ENCODE measurements around the gene IFNAR1.

Gene IFNAR1

DNA sequence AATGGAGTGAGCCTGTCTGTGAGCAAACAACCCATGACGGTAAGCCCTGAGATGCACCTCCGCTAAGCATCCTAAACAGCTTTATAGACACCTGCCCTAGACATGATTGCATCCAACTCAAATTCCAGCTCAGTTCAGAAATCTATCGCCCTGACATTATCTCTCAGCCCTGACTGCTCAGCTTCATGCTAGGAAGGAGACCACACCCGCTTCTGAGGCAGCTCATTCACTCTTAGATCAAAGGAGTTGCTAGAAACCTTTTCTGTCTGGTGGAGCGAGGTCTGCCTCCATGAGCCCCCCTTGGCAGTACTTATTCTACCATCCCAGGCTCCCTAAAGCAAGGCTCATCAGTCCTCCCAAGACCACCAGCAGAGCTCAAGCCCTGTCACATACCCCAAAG lies 41.6 kb upstream of the IFNAR1 start:
- no peaks in the 10 kb centered on the region for H3K4me1 ChIP-seq
- no peak overlapping the region for H3K4me3 ChIP-seq (ENCODE audit: low read depth, low read length)
- no peak overlapping the region for H3K9ac ChIP-seq
- H2AFZ ChIP-seq = no peak overlapping the region
- TF ChIP-seq, protein P1, sequence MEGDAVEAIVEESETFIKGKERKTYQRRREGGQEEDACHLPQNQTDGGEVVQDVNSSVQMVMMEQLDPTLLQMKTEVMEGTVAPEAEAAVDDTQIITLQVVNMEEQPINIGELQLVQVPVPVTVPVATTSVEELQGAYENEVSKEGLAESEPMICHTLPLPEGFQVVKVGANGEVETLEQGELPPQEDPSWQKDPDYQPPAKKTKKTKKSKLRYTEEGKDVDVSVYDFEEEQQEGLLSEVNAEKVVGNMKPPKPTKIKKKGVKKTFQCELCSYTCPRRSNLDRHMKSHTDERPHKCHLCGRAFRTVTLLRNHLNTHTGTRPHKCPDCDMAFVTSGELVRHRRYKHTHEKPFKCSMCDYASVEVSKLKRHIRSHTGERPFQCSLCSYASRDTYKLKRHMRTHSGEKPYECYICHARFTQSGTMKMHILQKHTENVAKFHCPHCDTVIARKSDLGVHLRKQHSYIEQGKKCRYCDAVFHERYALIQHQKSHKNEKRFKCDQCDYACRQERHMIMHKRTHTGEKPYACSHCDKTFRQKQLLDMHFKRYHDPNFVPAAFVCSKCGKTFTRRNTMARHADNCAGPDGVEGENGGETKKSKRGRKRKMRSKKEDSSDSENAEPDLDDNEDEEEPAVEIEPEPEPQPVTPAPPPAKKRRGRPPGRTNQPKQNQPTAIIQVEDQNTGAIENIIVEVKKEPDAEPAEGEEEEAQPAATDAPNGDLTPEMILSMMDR (IDR thresholded peaks at IDR 0.05) = no peak
- H3K27me3 ChIP-seq (ENCODE audit: control insufficient read depth, insufficient read depth, low read length) = no peaks in the 10 kb centered on the region
- H3K4me2 ChIP-seq (ENCODE audit: low read length) = no peak overlapping the region
- no peak overlapping the region for H3K27ac ChIP-seq
- no peaks in the 10 kb centered on the region for H3K9me3 ChIP-seq (ENCODE audit: control insufficient read depth, low read length)
- no peaks in the 10 kb centered on the region for H3K79me2 ChIP-seq
- no peaks in the 10 kb centered on the region for H3K36me3 ChIP-seq (ENCODE audit: control insufficient read depth, insufficient read depth, low read length)

DNA sequence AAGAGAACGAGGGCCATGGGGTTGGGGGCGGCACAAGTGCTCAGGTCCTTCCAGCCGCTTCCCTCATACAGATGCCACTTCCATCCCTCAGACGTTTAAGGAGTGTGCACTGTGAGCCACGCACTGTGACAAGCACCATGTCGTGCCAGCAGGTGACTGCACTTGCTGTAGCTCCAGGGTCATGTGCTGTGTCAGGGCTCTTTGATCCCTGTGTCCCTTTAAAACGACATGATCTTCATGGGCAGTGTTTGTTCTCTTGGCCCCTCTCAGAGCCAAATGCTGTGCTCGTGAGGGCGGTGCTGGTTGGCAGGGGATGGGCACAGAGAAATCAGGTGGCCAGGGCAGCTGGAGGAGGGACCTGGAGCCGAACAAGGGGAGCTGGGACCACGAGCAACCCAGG lies 38.7 kb upstream of the IFNAR1 start:
- Histone ChIP-seq H3K4me3 (ENCODE audit: low read depth, low read length) (no peak overlapping the region), H2AFZ (no peak overlapping the region), H3K9me3 (ENCODE audit: control insufficient read depth, low read length) (no peaks in the 10 kb centered on the region), H3K27me3 (ENCODE audit: control insufficient read depth, insufficient read depth, low read length) (no peaks in the 10 kb centered on the region), H3K36me3 (ENCODE audit: control insufficient read depth, insufficient read depth, low read length) (no peaks in the 10 kb centered on the region), H3K9ac (no peak overlapping the region), H3K4me2 (ENCODE audit: low read length) (no peak overlapping the region), H3K4me1 (no peaks in the 10 kb centered on the region), H3K79me2 (no peaks in the 10 kb centered on the region), H3K27ac (no peak overlapping the region)
- TF ChIP-seq, protein P1 (IDR thresholded peaks at IDR 0.05) = no peak

DNA sequence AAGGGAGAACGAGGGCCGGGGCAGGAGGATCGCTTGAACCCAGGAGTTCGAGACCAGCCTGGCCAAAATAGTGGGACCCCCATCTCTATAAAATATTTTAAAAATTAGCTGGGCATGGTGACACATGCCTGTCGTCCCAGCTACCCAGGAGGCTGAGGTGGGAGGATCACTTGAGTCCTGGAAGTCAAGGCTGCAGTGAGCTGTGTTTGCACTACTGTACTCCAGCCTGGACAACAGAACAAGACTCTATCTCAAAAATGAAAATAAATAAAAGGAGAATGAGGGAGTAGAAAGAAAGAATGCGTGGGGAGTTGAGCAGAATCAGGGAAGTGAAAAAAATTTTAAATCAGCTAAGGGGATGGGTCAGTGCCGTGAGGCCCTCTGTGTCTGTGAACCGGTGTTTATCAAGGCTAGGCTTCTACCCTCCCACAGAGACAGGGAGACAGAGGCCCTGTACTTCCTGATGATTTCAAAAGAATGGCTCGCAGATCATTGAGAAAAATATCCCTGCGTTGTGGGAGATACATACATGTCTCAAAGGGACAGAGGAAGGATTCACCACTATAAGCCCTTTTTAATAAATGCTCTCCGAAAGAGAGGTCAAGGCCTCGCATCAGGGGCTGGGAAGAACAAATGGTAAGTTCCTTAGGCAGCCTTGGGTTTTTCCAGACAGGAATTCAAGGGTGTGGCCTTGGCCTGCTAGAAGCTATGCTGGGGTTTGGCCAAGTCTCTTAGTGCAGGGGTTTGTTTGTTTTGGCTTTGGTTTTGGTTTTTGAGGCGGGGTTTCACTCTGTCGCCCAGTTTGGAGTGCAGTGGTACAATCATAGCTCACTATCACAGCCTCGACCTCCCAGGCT lies 37.9 kb upstream of the IFNAR1 start:
- TF ChIP-seq, protein P1 (IDR thresholded peaks at IDR 0.05) = no peak
- Histone ChIP-seq H3K36me3 (ENCODE audit: control insufficient read depth, insufficient read depth, low read length) (no peaks in the 10 kb centered on the region), H3K4me3 (ENCODE audit: low read depth, low read length) (no peak overlapping the region), H3K27me3 (ENCODE audit: control insufficient read depth, insufficient read depth, low read length) (no peaks in the 10 kb centered on the region), H3K9me3 (ENCODE audit: control insufficient read depth, low read length) (no peaks in the 10 kb centered on the region), H3K9ac (no peak overlapping the region), H3K79me2 (no peaks in the 10 kb centered on the region), H3K27ac (peak overlapping the region; percentile 54), H2AFZ (no peak overlapping the region), H3K4me1 (no peaks in the 10 kb centered on the region), H3K4me2 (ENCODE audit: low read length) (no peak overlapping the region)

DNA sequence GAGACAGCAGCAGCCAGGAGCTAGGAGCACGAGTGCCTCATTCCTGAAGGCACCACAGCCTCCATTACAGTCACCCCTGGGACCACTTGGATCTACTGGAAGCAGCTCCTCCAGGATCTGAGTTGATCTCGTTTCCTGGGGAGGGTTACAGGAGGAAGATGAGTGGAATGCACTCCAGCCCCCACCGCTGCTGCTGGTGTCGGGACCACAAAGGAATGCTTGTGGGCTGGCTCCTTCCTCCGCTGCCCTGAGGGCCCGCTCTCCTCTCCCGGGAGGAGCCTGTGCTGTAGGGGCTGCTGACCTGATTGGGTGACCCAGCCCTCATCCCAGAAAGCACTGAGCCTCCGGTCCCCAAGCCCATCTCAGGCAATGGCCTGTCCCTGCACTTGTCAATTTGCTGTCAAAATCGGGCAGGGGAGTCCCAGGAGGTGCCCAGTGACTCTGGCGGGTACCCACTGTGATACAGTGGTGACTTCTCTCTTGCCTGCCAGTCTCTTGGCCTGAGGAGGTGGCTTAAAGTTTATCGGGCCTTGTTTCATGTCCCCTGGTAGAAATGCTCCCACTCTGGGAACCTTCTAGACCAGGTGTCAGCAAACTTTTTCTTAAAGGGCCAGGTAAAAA lies 35.5 kb upstream of the IFNAR1 start:
- Histone ChIP-seq H3K27ac (no peak overlapping the region), H3K4me2 (ENCODE audit: low read length) (no peak overlapping the region), H3K9me3 (ENCODE audit: control insufficient read depth, low read length) (no peaks in the 10 kb centered on the region), H3K36me3 (ENCODE audit: control insufficient read depth, insufficient read depth, low read length) (no peaks in the 10 kb centered on the region), H2AFZ (no peak overlapping the region), H3K27me3 (ENCODE audit: control insufficient read depth, insufficient read depth, low read length) (no peaks in the 10 kb centered on the region), H3K4me1 (no peaks in the 10 kb centered on the region), H3K9ac (no peak overlapping the region), H3K4me3 (ENCODE audit: low read depth, low read length) (no peak overlapping the region), H3K79me2 (no peaks in the 10 kb centered on the region)
- TF ChIP-seq, protein P1 (IDR thresholded peaks at IDR 0.05) = no peak

Measured in parathyroid adenoma (tissue), 2 donors.